Measurements from ENCODE around the gene EFNA4. TPM values are rescaled to one million over a fixed set of nuclear protein-coding genes. Genes with fewer than 3 reads are reported as not detected.
A peak's percentile ranks its signal among the peaks of the same experiment; 100 is the strongest.

Gene EFNA4
- total RNA-seq, 6 experiments from 2014 or later = 3.6 to 5.6 (median 4.8) TPM

DNA sequence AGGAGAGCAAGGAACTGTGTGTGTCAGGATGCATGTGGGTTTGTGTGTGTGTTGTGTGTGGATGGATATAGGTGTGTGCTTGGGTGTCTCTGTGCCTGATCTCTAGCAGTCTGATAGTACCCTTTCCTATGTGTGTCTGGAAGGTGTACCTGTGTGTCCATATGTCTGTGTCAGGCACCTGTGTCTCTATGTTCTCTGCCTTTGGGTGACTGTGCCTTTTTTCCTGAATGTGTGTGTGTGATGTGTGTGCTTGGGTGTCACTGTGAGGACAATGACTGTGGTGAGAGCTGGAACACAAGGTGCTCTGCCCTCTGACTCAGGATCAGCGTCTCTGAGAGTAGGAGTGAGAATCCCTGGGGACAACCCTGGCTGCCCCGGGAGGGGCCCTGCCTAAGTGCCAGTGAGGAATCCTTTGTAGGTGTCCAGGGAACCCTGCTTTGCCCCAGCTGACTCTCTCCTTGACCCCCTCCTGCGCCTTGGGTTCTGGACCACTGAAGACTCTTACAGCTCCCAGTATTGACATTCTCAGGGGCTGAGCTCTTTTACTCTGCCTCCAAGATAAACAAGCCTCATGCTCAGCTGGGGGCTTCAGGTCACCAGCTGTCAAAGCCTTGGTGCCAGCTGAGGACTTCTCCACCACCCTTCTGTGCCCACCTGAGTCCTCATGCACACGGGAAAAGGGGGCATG, 14.4 kb downstream of the EFNA4 start:
- TF ChIP-seq, protein P1, sequence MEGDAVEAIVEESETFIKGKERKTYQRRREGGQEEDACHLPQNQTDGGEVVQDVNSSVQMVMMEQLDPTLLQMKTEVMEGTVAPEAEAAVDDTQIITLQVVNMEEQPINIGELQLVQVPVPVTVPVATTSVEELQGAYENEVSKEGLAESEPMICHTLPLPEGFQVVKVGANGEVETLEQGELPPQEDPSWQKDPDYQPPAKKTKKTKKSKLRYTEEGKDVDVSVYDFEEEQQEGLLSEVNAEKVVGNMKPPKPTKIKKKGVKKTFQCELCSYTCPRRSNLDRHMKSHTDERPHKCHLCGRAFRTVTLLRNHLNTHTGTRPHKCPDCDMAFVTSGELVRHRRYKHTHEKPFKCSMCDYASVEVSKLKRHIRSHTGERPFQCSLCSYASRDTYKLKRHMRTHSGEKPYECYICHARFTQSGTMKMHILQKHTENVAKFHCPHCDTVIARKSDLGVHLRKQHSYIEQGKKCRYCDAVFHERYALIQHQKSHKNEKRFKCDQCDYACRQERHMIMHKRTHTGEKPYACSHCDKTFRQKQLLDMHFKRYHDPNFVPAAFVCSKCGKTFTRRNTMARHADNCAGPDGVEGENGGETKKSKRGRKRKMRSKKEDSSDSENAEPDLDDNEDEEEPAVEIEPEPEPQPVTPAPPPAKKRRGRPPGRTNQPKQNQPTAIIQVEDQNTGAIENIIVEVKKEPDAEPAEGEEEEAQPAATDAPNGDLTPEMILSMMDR (IDR thresholded peaks at IDR 0.05) = no peak
- H3K4me3 Mint-ChIP-seq = no peak overlapping the region
- H3K4me1 Mint-ChIP-seq (ENCODE audit: low read depth) = peaks cover 17% of the 10 kb centered on the region
- peaks cover 40% of the 10 kb centered on the region for H3K27me3 Mint-ChIP-seq (ENCODE audit: insufficient read depth)
- DNase-seq = no peak
- no peaks in the 10 kb centered on the region for H3K36me3 Mint-ChIP-seq (ENCODE audit: low read depth)
- no peak overlapping the region for H3K27ac Mint-ChIP-seq
- no peaks in the 10 kb centered on the region for H3K9me3 Mint-ChIP-seq

- no peaks in the 10 kb centered on the region for H3K36me3 Mint-ChIP-seq (ENCODE audit: low read depth)
- H3K27ac Mint-ChIP-seq = no peak within 1 kb of the TSS; the same call in 1 of the 2 replicates
- H3K9me3 Mint-ChIP-seq = no peaks in the 10 kb centered on the region
- no peak for DNase-seq
- peaks cover 47% of the 10 kb centered on the region for H3K27me3 Mint-ChIP-seq (ENCODE audit: insufficient read depth)
- H3K4me1 Mint-ChIP-seq (ENCODE audit: low read depth) = peaks cover 17% of the 10 kb centered on the region
- TF ChIP-seq, protein P1 (IDR thresholded peaks at IDR 0.05) = no peak
- H3K4me3 Mint-ChIP-seq = peak within 1 kb of the TSS; percentile 71
These were observed 15.1 kb downstream of the EFNA4 start, which contains the start of gene EFNA3 for GRCh38 chr1:155078469-155079209. Gene EFNA3 (plus strand): TSS chr1:155078837. CDS start chr1:155078942, 105 bp downstream.

DNA sequence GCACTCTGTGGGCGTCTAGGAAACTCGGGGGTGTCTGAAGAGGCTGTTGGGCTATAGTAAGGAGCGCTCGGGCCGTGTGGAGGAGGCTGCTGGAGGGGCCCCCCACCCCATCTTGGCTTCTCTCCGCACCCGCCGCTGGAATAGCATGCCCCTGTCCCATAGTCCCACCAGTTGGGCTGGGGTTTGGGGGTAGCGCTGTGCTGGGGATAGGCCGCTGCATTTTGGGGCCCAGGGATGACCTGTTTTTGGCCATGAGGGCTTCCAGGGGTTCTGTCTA, 15.6 kb downstream of the EFNA4 start:
- Mint-ChIP-seq H3K27ac (no peak overlapping the region), H3K4me1 (ENCODE audit: low read depth) (peaks cover 19% of the 10 kb centered on the region), H3K27me3 (ENCODE audit: insufficient read depth) (peaks cover 52% of the 10 kb centered on the region), H3K4me3 (peak overlapping the region; percentile 71), H3K36me3 (ENCODE audit: low read depth) (no peaks in the 10 kb centered on the region), H3K9me3 (no peaks in the 10 kb centered on the region)
- TF ChIP-seq, protein P1 (IDR thresholded peaks at IDR 0.05) = no peak
- DNase-seq = no peak

- Mint-ChIP-seq H3K27ac (no peak overlapping the region; the same call in 1 of the 2 replicates), H3K27me3 (ENCODE audit: insufficient read depth) (peaks cover 47% of the 10 kb centered on the region), H3K4me3 (peak overlapping the region; percentile 71), H3K9me3 (no peaks in the 10 kb centered on the region), H3K4me1 (ENCODE audit: low read depth) (peaks cover 24% of the 10 kb centered on the region), H3K36me3 (ENCODE audit: low read depth) (no peaks in the 10 kb centered on the region)
- no peak for DNase-seq
- TF ChIP-seq, protein P1 (IDR thresholded peaks at IDR 0.05) = no peak
These were observed 16.2 kb downstream of the EFNA4 start for GRCh38 chr1:155079487-155080311.

DNA sequence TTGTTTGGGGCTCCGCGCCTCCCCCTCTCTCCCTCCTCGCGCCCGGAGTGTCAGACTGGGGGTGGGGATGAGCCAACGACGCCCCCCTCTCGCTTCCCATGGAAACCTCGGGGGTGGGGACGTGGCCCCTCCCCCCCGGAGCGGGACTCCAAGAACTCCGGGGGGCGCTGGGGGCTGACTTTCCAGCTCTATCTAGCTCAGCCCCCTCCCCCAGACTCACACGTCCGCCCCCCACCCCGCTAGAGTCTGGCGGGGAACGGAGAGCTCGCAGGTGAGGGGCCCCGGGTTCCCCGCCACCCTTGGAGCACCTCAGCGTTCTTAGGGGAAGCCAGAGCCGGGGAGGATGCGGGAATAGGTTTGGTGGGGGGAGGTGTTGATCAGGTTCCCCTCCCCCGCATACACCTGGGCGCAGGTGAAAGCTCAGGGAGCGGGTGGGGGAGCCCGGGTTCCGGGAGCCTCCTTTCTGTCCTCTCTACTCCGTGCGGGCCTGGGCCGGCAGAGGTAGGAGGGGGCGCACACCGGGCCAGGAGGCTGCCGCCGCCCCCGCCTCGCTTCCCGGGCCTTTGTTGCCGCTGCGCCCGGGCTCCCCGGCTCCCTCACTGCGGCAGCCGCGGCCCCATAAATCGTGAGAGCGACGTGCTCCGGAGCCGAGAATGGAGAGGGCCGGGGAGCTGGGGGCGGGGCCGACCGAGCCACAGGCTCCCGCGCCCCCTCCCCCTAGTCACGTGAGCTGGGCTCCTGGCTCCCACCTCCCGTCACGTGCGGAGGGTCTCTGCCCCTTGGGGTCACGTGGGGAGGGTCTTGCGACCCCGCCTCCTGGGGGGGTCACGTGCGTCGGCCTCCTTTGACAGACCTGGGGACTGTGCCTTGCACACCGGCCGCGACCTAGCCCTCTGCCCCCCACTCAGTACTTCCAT, 17.0 kb downstream of the EFNA4 start:
- Mint-ChIP-seq H3K4me1 (ENCODE audit: low read depth) (peaks cover 28% of the 10 kb centered on the region), H3K4me3 (no peak overlapping the region), H3K36me3 (ENCODE audit: low read depth) (no peaks in the 10 kb centered on the region), H3K27ac (no peak overlapping the region), H3K9me3 (no peaks in the 10 kb centered on the region), H3K27me3 (ENCODE audit: insufficient read depth) (peaks cover 40% of the 10 kb centered on the region)
- TF ChIP-seq, protein P1 (IDR thresholded peaks at IDR 0.05) = no peak
- no peak for DNase-seq
